CD4-positive, alpha-beta T cell treated with Interleukin-15 for 1 hour (primary cell): ENCODE data around the gene BLOC1S5.
"Not testable (repeated sequence)": the region's sequence is repeated elsewhere in the genome, so short reads cannot be mapped to it uniquely, and the experiment has no call there.

ENCODE experiments used
- DNase-seq: peaks from one replicate; pipeline ENCODE4 v3.0.0-alpha.2; 2020

Gene BLOC1S5

DNA sequence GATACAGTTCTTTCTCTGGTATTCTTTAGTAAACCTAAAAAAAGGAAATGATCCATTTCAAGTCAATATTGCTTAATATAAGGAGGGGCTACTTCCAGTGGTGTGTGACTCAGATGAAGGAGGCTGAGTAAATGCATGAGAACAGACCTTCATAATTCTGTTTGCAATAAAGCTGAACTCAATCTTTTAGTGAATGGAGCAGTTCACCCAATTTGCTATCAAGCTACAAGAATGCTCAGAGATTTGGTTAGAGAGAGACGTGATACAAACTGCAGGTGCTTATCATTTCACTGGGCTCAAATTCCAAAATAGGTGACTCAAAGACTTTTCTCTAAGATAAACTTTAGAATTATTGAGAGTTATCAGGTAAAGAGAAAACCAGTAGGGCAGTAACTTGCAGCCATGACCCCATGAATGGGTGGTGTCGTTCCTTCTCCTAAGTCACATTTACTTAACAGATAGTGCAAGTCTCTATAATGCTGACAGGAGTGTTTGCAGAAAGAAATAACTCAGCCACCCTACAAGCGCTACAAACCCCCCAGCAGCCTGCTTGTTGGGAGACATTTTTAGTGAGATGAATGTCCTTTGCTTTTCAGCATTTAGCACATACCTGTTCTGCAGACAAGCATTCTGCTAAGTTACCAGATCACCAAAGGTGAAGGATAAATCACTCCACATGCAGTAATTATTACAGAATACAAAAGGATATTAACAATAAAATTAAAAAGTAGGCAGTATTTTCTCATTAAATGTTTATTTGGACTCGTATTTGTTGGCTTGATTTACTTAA is 16.4 kb upstream of the BLOC1S5 start:
- no peak for DNase-seq

DNA sequence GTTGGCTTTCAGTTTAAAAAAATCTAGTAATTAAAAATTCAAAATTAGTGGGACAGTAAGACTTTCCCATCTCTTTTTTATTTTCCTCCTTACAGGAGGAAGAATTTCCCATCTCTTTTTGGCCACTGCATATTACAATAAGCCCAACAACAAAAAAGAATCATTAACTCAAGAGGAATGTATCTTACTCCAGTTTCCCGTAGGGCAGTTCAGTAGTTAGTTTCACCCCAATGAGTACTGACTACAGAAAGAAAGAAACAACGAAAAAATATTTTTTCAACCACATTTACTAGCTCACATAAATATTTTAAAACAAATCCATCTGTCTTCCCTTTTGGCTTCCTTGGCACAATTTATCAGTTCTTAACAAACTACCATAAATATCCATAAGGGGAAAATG is 14.9 kb upstream of the BLOC1S5 start:
- no peak for DNase-seq

DNA sequence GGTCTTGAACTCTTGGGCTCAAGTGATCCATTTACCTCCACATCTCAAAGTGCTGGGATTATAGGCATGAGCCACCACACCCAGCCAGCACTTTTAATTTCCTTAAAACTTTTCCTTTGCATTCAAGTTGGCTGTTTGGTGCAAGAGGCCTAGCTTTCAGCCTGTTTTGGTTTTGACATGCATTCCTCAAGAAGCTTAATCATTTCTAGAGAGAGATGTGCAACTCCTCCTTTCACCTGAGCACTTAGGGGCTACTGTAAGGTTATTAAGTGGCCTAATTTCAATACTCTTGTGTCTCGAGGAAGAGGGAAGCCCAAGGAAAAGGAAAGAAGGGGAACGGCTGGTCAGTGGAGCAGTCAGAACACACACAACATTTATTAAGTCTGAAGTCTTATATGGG is 13.8 kb upstream of the BLOC1S5 start:
- DNase-seq: no peak

GRCh38 chr6:8075704-8076103 is 11.5 kb upstream of the BLOC1S5 start:
- no peak for DNase-seq

- no peak for DNase-seq
These were observed 11.0 kb upstream of the BLOC1S5 start for GRCh38 chr6:8075185-8075584.

DNA sequence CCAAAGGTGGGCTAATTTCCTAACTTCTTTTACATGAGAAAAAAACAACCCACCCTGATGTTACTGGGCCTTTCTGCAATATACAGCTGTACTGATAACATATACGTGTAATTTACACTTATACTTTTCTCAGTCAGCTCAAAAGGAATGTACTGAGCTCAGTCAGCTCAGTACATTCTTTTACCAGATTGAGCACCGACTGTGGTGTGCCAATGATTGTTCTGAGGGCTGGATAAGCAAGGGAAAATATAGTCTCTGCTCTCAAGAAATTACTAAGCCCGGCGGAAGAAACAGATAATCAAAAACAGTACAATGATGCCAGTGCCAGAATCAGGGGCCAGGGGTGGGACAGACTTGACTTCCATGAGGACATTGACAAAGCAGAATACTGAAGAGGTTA is 10.0 kb upstream of the BLOC1S5 start:
- DNase-seq: no peak

- DNase-seq: no peak
These were observed 9.6 kb upstream of the BLOC1S5 start for GRCh38 chr6:8073758-8074157.

DNA sequence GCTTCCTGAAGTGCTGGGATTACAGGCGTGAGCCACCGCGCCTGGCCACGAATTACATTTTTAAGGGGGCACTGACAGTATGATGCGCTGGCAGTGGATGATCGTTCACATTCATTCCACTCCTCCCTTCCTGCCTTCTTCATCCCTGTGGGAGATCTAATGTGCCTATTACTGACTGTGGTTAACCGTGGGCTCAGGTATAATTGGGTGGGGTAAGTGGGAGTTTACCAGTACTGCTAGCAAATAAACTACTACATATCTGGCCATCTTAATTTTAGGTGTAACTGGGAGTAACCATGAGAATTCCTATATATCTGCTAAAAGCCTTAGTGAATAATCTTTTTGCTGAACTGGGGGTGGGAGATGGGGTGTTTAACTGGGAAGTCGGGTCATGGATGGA is 6.5 kb upstream of the BLOC1S5 start:
- no peak for DNase-seq

DNA sequence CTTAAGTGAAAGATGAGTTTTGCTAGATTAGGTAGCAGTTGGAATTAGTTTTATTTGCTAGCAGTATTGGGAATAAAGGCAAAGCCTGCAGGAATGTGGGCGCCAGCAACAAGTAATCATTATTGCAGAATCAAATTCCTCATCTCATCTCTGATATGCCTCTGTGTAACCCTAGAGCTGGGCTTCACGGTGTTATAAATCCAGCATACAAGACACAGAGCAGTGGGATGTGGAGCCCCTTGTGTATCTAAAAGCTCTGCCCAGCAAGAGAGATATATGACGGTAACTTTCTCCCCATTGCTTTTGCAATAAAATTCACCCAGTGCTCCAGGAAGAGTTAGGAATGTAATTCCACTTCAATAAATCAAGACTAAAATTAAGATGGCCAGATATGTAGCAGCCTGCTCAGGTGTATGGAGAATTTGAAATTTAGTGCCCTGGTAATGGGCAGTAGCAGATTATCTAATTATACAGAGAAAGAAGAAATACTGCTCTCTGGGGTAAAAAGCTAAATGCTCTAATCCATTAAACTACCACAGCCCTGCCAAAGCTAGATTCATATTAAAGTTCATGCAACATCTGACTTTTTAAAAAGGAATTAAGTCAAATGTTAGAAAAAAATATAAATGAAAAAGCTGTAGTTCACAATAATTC is 5.6 kb upstream of the BLOC1S5 start:
- DNase-seq: no peak

DNA sequence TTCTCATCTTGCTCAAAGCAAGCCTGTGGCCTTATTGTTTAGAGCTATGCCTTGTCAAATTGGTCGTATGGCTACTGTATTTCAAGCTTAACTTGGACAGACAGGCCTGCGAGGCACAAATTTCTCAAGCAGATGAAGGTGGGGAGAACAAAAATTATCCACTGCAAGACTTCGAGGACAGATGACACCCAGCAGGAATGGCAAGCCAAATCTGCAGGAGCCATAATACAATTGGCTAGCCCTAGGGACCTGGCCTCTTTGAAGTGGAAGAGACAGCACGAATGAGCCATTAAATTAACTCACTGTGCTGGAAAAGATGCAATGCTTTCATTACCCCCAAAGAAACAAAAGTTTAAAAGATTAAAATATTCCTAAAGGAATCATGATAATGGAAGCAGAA is 5.0 kb upstream of the BLOC1S5 start:
- no peak for DNase-seq

DNA sequence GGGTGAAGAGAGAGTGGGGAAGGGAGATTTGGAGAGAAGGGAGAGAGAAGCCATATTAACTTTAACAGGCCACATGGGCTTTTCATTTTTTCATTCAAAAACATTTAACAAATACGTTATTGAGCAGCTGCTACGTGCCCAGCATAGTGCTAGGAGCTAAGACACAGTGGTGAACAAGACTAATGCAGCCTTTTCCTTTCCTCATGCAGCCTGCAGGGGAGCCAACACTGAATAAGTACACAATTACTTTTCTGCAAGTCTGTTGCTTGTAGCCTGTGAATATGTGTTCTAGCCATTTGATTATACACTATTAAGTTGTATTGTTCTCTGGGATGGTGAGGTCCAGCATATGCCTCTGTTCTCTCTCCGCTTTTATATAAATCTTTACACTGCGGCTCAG is 1.9 kb upstream of the BLOC1S5 start:
- no peak for DNase-seq

- no peak for DNase-seq
These were observed 1.3 kb upstream of the BLOC1S5 start for GRCh38 chr6:8065519-8065911.

DNA sequence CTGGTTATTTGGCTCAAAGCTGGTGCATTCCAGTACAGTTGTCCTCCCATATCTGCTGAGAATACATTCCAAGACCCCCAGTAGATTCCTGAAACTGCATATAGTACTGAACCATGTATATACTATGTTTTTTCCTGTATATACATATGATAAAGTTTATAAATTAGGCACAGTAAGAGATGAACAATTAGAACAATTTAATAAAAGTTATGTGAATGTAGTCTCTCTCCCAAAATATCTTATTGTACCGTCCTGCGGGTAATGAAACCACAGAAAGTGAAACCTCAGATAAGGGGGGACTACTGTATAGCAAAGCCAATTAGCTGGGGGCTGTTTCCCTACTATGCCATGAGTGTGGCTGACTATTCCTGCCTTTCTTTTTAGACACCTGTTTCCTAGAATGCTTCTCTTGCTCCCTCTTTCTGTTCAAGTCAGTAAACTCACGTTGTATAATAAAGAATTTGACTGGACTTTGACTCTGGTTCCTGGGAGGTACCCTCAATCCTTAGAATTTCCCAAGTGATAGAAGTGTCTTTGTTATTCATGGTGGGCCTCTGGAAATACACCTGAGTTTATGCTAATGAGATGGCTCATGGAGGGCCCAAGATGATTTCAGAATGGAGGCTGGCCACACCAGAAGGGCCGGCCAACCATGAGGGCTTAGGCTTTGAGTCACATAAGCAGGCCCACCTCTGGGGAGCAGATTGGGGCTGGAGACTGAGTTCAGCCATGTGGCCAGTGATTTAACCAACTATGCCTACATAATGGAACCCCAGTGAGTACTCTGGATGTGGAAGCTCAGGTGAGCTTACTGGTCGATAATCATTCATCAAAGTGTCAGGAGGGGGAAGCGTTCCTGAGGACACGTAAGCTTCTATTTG is 689 bp upstream of the BLOC1S5 start:
- no peak for DNase-seq

DNA sequence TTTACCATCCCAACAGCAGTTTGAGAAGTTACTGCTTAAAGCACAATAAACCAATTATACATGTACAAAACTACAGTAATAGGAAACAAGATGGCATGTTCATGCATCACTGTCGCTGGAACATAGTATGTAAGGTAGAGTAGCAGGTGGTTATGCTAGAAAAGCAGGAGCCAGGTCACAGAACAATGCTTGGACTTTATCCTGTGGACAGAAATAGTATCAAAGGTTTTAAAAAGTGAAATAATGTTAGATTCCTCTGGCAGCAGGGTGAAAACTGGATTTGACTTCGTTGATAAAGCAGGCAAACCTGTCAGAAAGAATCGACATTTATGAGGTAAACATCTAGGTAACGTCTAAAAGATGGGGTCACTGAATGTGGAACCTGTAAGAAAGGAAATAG is 2.5 kb downstream of the BLOC1S5 start:
- no peak for DNase-seq

GRCh38 chr6:8060346-8060745 is 3.8 kb downstream of the BLOC1S5 start:
- DNase-seq: no peak

GRCh38 chr6:8059129-8059528 is 5.1 kb downstream of the BLOC1S5 start:
- no peak for DNase-seq

GRCh38 chr6:8057793-8058192 is 6.4 kb downstream of the BLOC1S5 start:
- no peak for DNase-seq

DNA sequence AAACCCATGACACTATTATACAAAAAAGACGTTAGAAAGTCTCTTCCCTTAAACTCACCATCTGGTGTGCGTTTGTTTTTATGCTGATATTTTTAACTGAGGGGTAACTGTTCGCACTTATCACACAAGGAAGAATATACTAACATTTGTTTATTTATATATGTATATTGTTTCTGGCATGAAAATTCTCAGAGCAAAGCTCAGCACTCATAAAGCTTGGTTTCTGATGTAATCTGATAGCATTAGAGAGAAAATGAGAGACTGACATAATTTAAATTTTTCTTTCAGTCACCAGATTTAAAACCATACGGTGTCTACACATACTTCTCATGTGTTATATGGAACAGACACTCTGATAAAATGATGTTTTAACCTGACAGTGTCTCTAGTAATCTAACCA is 6.9 kb downstream of the BLOC1S5 start:
- DNase-seq: no peak

DNA sequence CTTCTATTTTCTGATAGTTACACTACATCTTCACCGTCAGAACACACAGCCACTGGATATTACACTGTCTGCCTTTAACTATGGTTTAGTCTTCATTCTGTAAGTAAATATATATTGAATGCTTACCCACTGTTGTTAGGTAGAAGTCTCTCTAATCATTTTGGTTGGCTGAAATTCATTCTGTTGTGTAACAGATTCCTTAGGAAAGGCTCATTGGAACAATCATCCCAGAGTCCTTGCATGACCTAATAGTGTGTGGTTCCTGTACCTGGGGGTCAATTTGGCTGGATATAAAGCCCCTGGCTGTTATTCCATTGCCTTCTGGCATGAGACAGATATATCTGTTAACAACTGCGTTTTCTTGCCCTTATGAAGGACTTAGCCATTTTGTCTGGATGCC is 9.9 kb downstream of the BLOC1S5 start:
- no peak for DNase-seq

- DNase-seq: no peak
These were observed 16.5 kb downstream of the BLOC1S5 start for GRCh38 chr6:8047541-8048292.

GRCh38 chr6:8045769-8046168 is 18.4 kb downstream of the BLOC1S5 start:
- not testable (repeated sequence) for DNase-seq

DNA sequence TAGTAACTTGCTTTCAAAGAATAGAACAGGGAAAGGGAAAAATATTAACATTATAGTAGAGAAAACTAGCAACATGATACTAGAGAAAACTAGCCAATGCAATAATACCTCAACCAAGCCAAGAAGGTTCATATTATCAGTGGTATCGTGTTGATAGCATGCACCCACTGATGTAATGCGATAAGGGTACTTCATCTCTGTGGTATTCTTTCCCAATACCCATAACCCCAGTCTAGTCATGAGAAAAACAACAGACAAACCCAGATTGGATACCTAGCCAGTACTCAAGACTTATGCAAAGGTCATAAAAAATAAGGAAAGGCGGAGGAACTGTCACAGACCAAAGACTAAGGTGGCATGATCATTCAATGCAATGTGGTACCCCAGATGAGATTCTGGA is 21.0 kb downstream of the BLOC1S5 start:
- no peak for DNase-seq
